Measurements from ENCODE around the gene INA.

DNA sequence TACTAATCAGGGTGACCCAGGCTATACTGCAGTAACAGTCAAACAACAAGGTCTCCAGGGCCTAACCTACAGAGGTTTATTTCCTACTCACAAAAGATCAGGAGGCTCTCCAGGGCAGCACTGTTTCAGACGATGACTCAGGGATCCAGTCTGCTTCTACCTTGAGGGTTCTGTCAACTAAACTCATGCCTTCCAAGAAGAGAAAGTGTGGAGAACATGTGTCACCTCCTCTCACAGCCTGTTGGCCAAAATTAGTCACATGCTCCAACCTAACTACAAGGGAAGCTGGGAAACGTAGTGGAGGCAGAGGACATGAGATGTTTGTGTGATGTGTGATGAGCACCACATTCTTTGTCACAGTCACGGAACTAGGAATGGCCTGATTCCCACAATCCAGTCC lies 14.7 kb upstream of the INA start:
- TF ChIP-seq, protein P1, sequence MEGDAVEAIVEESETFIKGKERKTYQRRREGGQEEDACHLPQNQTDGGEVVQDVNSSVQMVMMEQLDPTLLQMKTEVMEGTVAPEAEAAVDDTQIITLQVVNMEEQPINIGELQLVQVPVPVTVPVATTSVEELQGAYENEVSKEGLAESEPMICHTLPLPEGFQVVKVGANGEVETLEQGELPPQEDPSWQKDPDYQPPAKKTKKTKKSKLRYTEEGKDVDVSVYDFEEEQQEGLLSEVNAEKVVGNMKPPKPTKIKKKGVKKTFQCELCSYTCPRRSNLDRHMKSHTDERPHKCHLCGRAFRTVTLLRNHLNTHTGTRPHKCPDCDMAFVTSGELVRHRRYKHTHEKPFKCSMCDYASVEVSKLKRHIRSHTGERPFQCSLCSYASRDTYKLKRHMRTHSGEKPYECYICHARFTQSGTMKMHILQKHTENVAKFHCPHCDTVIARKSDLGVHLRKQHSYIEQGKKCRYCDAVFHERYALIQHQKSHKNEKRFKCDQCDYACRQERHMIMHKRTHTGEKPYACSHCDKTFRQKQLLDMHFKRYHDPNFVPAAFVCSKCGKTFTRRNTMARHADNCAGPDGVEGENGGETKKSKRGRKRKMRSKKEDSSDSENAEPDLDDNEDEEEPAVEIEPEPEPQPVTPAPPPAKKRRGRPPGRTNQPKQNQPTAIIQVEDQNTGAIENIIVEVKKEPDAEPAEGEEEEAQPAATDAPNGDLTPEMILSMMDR (IDR thresholded peaks at IDR 0.05), result no peak
- TF ChIP-seq POLR2A (IDR thresholded peaks at IDR 0.05), result no peak
- no peak for TF ChIP-seq POLR2AphosphoS5 (IDR thresholded peaks at IDR 0.05)
